ENCODE data around the gene FOXJ3.

- TF ChIP-seq CTCF (IDR thresholded peaks at IDR 0.05 in 8 of 11, conservative IDR thresholded peaks at IDR 0.05 in 3 of 11), result no peak
- no peak for TF ChIP-seq POLR2AphosphoS5 (IDR thresholded peaks at IDR 0.05)
Observed at GRCh38 chr1:42177541-42177981, 157.5 kb downstream of the FOXJ3 start.

Data from spleen (tissue), 7 donors.